ENCODE measurements around the gene HOTAIR.

DNA sequence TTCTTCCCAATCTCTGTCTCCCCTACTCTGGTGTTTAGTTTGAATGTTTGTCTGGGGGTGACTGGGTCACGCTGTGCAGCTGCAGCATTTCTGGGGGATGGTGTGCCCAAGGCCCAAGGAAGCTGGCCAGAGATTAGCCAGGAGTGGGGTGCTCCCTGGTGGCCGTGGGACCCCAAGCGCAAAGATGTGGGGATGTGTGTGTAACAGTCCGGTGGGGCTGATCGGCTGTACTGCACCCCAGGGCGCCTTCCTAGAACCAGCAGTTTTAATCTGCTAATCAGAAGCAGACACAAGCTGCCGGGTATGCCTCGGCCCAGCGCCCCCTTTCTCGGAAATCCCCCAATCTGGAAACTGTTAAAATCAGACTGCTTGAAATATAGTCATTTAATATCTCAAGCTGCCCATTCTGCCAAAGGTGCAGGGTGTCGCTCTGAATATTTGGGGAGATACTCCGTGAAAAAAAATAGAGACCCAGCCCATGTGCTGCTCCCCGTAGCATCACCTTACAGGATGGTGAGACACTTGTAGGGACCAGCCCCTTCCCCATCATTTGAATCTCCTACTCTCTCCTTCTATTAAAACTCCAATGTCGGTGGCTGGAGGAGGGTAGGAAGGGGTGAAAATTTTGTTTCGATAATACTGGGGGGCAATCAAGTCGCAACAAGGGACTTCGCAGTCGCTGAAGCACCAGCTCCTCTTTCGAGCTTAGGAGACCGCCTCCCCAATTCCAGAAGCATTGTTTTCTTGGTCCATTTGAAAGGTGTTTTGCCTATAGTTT lies 29.5 kb upstream of the HOTAIR start:
- TF ChIP-seq, protein P1, sequence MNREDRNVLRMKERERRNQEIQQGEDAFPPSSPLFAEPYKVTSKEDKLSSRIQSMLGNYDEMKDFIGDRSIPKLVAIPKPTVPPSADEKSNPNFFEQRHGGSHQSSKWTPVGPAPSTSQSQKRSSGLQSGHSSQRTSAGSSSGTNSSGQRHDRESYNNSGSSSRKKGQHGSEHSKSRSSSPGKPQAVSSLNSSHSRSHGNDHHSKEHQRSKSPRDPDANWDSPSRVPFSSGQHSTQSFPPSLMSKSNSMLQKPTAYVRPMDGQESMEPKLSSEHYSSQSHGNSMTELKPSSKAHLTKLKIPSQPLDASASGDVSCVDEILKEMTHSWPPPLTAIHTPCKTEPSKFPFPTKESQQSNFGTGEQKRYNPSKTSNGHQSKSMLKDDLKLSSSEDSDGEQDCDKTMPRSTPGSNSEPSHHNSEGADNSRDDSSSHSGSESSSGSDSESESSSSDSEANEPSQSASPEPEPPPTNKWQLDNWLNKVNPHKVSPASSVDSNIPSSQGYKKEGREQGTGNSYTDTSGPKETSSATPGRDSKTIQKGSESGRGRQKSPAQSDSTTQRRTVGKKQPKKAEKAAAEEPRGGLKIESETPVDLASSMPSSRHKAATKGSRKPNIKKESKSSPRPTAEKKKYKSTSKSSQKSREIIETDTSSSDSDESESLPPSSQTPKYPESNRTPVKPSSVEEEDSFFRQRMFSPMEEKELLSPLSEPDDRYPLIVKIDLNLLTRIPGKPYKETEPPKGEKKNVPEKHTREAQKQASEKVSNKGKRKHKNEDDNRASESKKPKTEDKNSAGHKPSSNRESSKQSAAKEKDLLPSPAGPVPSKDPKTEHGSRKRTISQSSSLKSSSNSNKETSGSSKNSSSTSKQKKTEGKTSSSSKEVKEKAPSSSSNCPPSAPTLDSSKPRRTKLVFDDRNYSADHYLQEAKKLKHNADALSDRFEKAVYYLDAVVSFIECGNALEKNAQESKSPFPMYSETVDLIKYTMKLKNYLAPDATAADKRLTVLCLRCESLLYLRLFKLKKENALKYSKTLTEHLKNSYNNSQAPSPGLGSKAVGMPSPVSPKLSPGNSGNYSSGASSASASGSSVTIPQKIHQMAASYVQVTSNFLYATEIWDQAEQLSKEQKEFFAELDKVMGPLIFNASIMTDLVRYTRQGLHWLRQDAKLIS (CRISPR knock-in tag; IDR thresholded peaks at IDR 0.05; ENCODE audit: borderline replicate concordance): no peak
- TF ChIP-seq, protein P2, sequence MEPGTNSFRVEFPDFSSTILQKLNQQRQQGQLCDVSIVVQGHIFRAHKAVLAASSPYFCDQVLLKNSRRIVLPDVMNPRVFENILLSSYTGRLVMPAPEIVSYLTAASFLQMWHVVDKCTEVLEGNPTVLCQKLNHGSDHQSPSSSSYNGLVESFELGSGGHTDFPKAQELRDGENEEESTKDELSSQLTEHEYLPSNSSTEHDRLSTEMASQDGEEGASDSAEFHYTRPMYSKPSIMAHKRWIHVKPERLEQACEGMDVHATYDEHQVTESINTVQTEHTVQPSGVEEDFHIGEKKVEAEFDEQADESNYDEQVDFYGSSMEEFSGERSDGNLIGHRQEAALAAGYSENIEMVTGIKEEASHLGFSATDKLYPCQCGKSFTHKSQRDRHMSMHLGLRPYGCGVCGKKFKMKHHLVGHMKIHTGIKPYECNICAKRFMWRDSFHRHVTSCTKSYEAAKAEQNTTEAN (CRISPR knock-in tag; IDR thresholded peaks at IDR 0.05): no peak
- TF ChIP-seq KAT7 (CRISPR knock-in tag; IDR thresholded peaks at IDR 0.05; ENCODE audit: borderline replicate concordance): no peak
- TF ChIP-seq, protein P3, sequence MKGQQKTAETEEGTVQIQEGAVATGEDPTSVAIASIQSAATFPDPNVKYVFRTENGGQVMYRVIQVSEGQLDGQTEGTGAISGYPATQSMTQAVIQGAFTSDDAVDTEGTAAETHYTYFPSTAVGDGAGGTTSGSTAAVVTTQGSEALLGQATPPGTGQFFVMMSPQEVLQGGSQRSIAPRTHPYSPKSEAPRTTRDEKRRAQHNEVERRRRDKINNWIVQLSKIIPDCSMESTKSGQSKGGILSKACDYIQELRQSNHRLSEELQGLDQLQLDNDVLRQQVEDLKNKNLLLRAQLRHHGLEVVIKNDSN (CRISPR knock-in tag; IDR thresholded peaks at IDR 0.05): no peak
- TF ChIP-seq, protein P4, sequence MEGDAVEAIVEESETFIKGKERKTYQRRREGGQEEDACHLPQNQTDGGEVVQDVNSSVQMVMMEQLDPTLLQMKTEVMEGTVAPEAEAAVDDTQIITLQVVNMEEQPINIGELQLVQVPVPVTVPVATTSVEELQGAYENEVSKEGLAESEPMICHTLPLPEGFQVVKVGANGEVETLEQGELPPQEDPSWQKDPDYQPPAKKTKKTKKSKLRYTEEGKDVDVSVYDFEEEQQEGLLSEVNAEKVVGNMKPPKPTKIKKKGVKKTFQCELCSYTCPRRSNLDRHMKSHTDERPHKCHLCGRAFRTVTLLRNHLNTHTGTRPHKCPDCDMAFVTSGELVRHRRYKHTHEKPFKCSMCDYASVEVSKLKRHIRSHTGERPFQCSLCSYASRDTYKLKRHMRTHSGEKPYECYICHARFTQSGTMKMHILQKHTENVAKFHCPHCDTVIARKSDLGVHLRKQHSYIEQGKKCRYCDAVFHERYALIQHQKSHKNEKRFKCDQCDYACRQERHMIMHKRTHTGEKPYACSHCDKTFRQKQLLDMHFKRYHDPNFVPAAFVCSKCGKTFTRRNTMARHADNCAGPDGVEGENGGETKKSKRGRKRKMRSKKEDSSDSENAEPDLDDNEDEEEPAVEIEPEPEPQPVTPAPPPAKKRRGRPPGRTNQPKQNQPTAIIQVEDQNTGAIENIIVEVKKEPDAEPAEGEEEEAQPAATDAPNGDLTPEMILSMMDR (IDR thresholded peaks at IDR 0.05): no peak
- TF ChIP-seq, protein P5, sequence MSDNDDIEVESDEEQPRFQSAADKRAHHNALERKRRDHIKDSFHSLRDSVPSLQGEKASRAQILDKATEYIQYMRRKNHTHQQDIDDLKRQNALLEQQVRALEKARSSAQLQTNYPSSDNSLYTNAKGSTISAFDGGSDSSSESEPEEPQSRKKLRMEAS (CRISPR knock-in tag; IDR thresholded peaks at IDR 0.05): no peak

Measured in WTC11 (cell line).